Ishikawa (cell line): ENCODE measurements around the gene CSTF3.

Source experiments
- CEBPB ChIP-seq: IDR thresholded peaks from 2 replicates; pipeline ENCODE4 v1.6.1; 2012
- CREB1 ChIP-seq: IDR thresholded peaks from 2 replicates; pipeline ENCODE4 v1.6.1; 2012; ENCODE audit warnings: low read depth
- EGR1 ChIP-seq: IDR thresholded peaks from 2 replicates; pipeline ENCODE4 v1.6.1; 2012
- EP300 ChIP-seq: IDR thresholded peaks from 2 replicates; pipeline ENCODE4 v1.6.1; 2012; ENCODE audit warnings: borderline replicate concordance
- MAX ChIP-seq: IDR thresholded peaks from 2 replicates; pipeline ENCODE4 v1.6.1; 2012
- RAD21 ChIP-seq: IDR thresholded peaks from 2 replicates; pipeline ENCODE4 v1.6.1; 2012; ENCODE audit warnings: low read depth
- TCF12 ChIP-seq: IDR thresholded peaks from 2 replicates; pipeline ENCODE4 v1.6.1; 2012; ENCODE audit warnings: low read depth
- USF1 ChIP-seq: IDR thresholded peaks from 2 replicates; pipeline ENCODE4 v1.6.1; 2012
- YY1 ChIP-seq: IDR thresholded peaks from 2 replicates; pipeline ENCODE4 v1.6.1; 2012; ENCODE audit warnings: low read depth

- TF ChIP-seq RAD21, result no peak
- TF ChIP-seq TCF12, result no peak
- TF ChIP-seq EP300, result no peak
- no peak for TF ChIP-seq CEBPB
- no peak for TF ChIP-seq MAX
- TF ChIP-seq YY1, result no peak
- TF ChIP-seq USF1, result no peak
- no peak for TF ChIP-seq EGR1
- TF ChIP-seq CREB1, result no peak
Observed at GRCh38 chr11:33194455-33194854, 33.2 kb upstream of the CSTF3 start.
